GM12872 (cell line): Measurements from ENCODE around the gene NEMP1.

ENCODE experiments used
- CTCF ChIP-seq: IDR thresholded peaks from 3 replicates; pipeline ENCODE4 v1.5.1; 2011; ENCODE audit warnings: low read depth, mild to moderate bottlenecking, low read length, moderate library complexity; ENCODE audit not compliant: insufficient read depth

The NEMP1 gene

GRCh38 chr12:57042695-57043094, 35.9 kb downstream of the NEMP1 start:
- no peak for TF ChIP-seq CTCF

- TF ChIP-seq CTCF: no peak
Measured at GRCh38 chr12:57040750-57041149, 37.8 kb downstream of the NEMP1 start.

- no peak for TF ChIP-seq CTCF
Measured at GRCh38 chr12:57040211-57040610, 38.4 kb downstream of the NEMP1 start.

- TF ChIP-seq CTCF: no peak
Measured at GRCh38 chr12:57039016-57039798, 39.4 kb downstream of the NEMP1 start.

- TF ChIP-seq CTCF: no peak
Measured at GRCh38 chr12:57037264-57037663, 41.3 kb downstream of the NEMP1 start.

- no peak for TF ChIP-seq CTCF
Measured at GRCh38 chr12:57033431-57033830, 45.2 kb downstream of the NEMP1 start.

GRCh38 chr12:57031789-57032188, 46.8 kb downstream of the NEMP1 start:
- TF ChIP-seq CTCF: no peak
